ENCODE results near the gene MGAT2.
A peak's percentile ranks its signal among the peaks of the same experiment; 100 is the strongest.

Gene MGAT2

DNA sequence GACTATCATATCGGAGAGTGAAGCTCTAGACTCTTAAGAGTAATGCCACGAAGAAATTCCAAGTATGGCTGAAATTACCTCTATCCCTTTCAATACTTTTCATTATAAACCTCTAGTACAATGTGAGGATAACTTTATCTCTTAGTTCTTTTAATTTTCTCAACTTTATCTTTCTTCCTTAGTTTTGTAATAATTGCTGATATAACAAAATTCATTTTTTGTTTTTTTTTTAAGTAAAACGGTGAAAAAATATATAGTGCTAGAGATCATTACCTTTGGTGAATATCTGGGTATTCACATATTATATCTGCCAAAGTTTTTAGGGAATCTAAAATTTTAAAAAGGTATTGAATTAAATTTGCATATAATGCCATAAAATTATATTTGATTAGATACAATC lies 33.9 kb downstream of the MGAT2 start:
- DNase-seq (ENCODE audit: low read depth): no peak

GRCh38 chr14:49657500-49657899 lies 36.9 kb downstream of the MGAT2 start:
- DNase-seq (ENCODE audit: low read depth): peak; percentile 32

DNA sequence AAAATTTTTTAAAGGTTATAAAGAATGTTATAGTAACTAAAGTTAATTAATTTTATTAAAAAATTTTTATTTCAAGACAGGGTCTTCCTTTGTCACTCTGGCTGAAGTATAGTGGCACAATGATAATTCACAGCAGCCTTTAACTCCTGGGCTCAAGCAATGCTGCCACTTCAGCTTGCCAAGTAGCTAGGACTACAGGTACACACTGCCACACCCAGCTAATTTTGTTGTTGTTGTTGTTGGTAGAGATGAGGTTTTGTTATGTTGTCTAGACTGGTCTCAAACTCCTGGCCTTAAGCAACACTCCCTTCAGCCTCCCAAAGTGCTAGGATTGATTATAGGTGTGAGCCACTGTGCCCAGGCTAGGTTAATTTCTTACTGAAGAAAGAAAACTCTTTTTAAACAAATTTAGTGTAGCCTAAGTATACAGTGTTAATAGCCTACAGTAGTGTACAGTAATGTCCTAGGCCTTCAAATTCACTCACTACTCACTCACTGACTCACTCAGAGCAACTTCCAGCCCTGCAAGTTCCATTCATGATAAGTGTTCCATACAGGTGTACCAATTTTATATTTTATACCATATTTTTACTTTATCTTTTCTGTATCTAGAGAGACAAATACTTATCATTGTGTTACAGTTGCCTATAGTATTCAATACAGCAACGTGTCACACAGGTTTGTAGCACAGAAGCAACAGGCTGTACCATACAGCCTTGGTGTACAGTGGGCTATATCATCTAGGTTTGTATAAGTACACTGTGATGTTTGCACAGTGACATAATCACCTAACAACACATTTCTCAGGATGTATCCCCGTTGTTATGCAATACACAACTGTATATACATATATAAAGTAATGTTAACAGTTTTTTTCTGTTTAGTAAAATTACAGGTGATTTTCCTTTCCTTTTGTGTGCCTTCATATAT lies 39.2 kb downstream of the MGAT2 start:
- DNase-seq (ENCODE audit: low read depth): peak; percentile 33

DNA sequence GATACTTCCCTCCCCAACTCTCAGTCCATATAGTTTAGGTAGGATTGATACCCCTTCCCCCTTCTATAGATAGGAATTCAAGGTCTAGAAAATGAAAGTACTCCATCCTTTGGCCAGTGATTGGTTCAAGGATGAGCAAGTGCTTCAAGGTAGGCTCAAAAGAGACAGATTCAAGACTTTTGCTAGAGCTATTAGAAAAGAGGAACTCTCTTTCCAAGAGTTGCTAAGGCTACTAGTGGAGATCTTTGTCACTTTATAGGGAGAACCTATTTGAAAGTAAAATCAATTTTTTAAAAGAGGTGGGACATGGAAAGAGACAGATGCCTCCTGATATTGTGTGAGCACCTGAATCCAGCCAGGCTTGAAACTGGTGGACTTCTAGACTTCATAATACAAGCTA lies 49.9 kb downstream of the MGAT2 start:
- DNase-seq (ENCODE audit: low read depth): no peak

All from ELR (cell line).